NT2/D1 (cell line): ENCODE data around the gene ELK3.

Experiments used
- YY1 ChIP-seq: IDR thresholded peaks from 2 replicates; pipeline ENCODE4 v1.6.1; 2011; ENCODE audit not compliant: insufficient read length, insufficient read depth
- ZNF274 ChIP-seq: IDR thresholded peaks from 2 replicates; pipeline ENCODE4 v1.6.1; 2011; ENCODE audit warnings: mild to moderate bottlenecking, low read depth, low read length

GRCh38 chr12:96313606-96314005, 119.4 kb downstream of the ELK3 start:
- TF ChIP-seq ZNF274 (no peak), YY1 (no peak)
